ENCODE data around the gene TTLL11. TPM values are rescaled to one million over a fixed set of nuclear protein-coding genes. Genes with fewer than 3 reads are reported as not detected.

TTLL11 gene
- total RNA-seq, 2 donors from 2014 or later: 11.7 to 11.9 TPM

- DNase-seq (ENCODE audit: low spot score): no peak
- Histone ChIP-seq H3K4me1 (replicated peaks) (no peaks in the 10 kb centered on the region), H3K27ac (no peak overlapping the region), H3K4me3 (no peak overlapping the region), H3K27me3 (replicated peaks; ENCODE audit: insufficient read depth) (no peaks in the 10 kb centered on the region), H3K9me3 (no peaks in the 10 kb centered on the region), H3K36me3 (no peaks in the 10 kb centered on the region)
- 92% methylated on average over 12 of the region's 12 CpGs for WGBS
- TF ChIP-seq CTCF (IDR thresholded peaks at IDR 0.05): no peak
- TF ChIP-seq POLR2AphosphoS5 (IDR thresholded peaks at IDR 0.05): no peak
- intact Hi-C loops (cut with DNase I): no loop called here
These were observed 276.2 kb downstream of the TTLL11 start for GRCh38 chr9:121816845-121817450.

GRCh38 chr9:121816449-121816817, 276.7 kb downstream of the TTLL11 start:
- Histone ChIP-seq H3K4me3 (no peak overlapping the region), H3K9me3 (no peaks in the 10 kb centered on the region), H3K27me3 (replicated peaks; ENCODE audit: insufficient read depth) (no peaks in the 10 kb centered on the region), H3K4me1 (replicated peaks) (no peaks in the 10 kb centered on the region), H3K27ac (no peak overlapping the region), H3K36me3 (no peaks in the 10 kb centered on the region)
- intact Hi-C loops (cut with DNase I): no loop called here
- TF ChIP-seq POLR2A (IDR thresholded peaks at IDR 0.05) (no peak), POLR2AphosphoS5 (IDR thresholded peaks at IDR 0.05) (no peak), CTCF (IDR thresholded peaks at IDR 0.05) (no peak)
- DNase-seq (ENCODE audit: low spot score): no peak
- 94% methylated on average over 23 of the region's 23 CpGs for WGBS

- Histone ChIP-seq H3K4me3 (no peak overlapping the region), H3K4me1 (replicated peaks) (no peaks in the 10 kb centered on the region), H3K9me3 (no peaks in the 10 kb centered on the region), H3K27me3 (replicated peaks; ENCODE audit: insufficient read depth) (no peaks in the 10 kb centered on the region), H3K36me3 (no peaks in the 10 kb centered on the region), H3K27ac (no peak overlapping the region)
- WGBS: 68% methylated on average over 31 of the region's 31 CpGs
- TF ChIP-seq POLR2AphosphoS5 (IDR thresholded peaks at IDR 0.05): no peak
- TF ChIP-seq CTCF (IDR thresholded peaks at IDR 0.05): no peak
- TF ChIP-seq POLR2A (IDR thresholded peaks at IDR 0.05): no peak
- no peak for DNase-seq (ENCODE audit: low spot score)
- intact Hi-C loops (cut with DNase I): no loop called here
These were observed 277.3 kb downstream of the TTLL11 start for GRCh38 chr9:121815546-121816448.

GRCh38 chr9:121815084-121815483, 278.0 kb downstream of the TTLL11 start:
- TF ChIP-seq CTCF (IDR thresholded peaks at IDR 0.05): no peak
- no peak for TF ChIP-seq POLR2A (IDR thresholded peaks at IDR 0.05)
- TF ChIP-seq POLR2AphosphoS5 (IDR thresholded peaks at IDR 0.05): no peak
- intact Hi-C loops (cut with DNase I): no loop called here
- H3K27ac ChIP-seq: no peak overlapping the region
- WGBS: 84% methylated on average over 6 of the region's 6 CpGs
- no peak for DNase-seq (ENCODE audit: low spot score)
- no peaks in the 10 kb centered on the region for H3K27me3 ChIP-seq (replicated peaks; ENCODE audit: insufficient read depth)
- no peak overlapping the region for H3K4me3 ChIP-seq
- H3K4me1 ChIP-seq (replicated peaks): no peaks in the 10 kb centered on the region
- no peaks in the 10 kb centered on the region for H3K9me3 ChIP-seq
- no peaks in the 10 kb centered on the region for H3K36me3 ChIP-seq

All from prostate gland (tissue), 2 donors.